Panc1 (cell line): ENCODE data around the gene KRT10.

ENCODE experiments used
- CTCF ChIP-seq: fragments of 450-650 bp; IDR thresholded peaks from 2 replicates; pipeline ENCODE4 v1.5.1; 2017; ENCODE audit warnings: mild to moderate bottlenecking
- POLR2AphosphoS5 ChIP-seq: IDR thresholded peaks from 2 replicates; pipeline ENCODE4 v1.6.1; 2012; ENCODE audit warnings: mild to moderate bottlenecking, low read depth, low read length, moderate library complexity
- REST ChIP-seq, 2 experiments: IDR thresholded peaks; 2 replicates each; pipeline ENCODE4 v1.6.1; 2011 to 2012; ENCODE audit warnings: low read depth in 2 of 2, control low read depth in 1 of 2, low read length in 1 of 2, mild to moderate bottlenecking in 1 of 2, moderate library complexity in 1 of 2; ENCODE audit not compliant: insufficient read depth in 1 of 2
- SIN3A ChIP-seq: IDR thresholded peaks from 2 replicates; pipeline ENCODE4 v1.6.1; 2012; ENCODE audit warnings: low read depth, mild to moderate bottlenecking, low read length, moderate library complexity, borderline replicate concordance; ENCODE audit not compliant: insufficient read depth

GRCh38 chr17:40866838-40867237 lies 44.4 kb upstream of the KRT10 start, which contains the start of gene KRT12:
- TF ChIP-seq CTCF (no peak), POLR2AphosphoS5 (no peak), REST (IDR thresholded peaks at IDR 0.05; ENCODE audit: insufficient read depth in 1 of 2, low read depth in 2 of 2, low read length in 1 of 2) (no peak), SIN3A (no peak)
